ENCODE results near the gene RBMS3.

DNA sequence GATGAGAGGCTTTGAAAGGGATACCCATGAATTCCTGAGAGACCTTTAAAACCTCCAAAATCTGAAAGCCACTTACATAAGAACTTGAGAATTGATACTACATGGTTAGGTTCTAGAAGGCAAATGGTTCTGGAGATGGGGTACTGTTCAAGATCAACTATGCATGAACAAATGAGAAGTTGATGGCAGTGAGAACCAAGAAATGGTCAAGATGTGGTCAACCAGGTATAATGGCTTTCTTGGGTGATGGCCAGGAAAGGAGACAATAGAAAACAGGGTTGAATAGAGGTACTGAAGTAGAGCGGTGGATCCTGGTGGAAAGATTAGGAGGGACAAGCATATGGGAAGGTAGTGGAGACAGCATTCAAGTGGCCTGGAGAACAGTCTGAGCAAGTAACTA is 200.4 kb downstream of the RBMS3 start:
- TF ChIP-seq ZNF138 (CRISPR knock-in tag; conservative IDR thresholded peaks at IDR 0.05) (no peak), ESRRA (CRISPR knock-in tag; IDR thresholded peaks at IDR 0.05; ENCODE audit: borderline replicate concordance) (no peak), CTCF (IDR thresholded peaks at IDR 0.05) (no peak), CREB1 (CRISPR knock-in tag; IDR thresholded peaks at IDR 0.05) (no peak), MLX (CRISPR knock-in tag; IDR thresholded peaks at IDR 0.05) (no peak), FOXJ3 (CRISPR knock-in tag; IDR thresholded peaks at IDR 0.05; ENCODE audit: borderline replicate concordance) (no peak), NFYB (CRISPR knock-in tag; conservative IDR thresholded peaks at IDR 0.05; ENCODE audit: low read depth) (no peak), IRF2 (CRISPR knock-in tag; IDR thresholded peaks at IDR 0.05; ENCODE audit: borderline replicate concordance, low read depth) (no peak), NR1H2 (CRISPR knock-in tag; IDR thresholded peaks at IDR 0.05) (no peak)
- TF ChIP-seq, protein P1, sequence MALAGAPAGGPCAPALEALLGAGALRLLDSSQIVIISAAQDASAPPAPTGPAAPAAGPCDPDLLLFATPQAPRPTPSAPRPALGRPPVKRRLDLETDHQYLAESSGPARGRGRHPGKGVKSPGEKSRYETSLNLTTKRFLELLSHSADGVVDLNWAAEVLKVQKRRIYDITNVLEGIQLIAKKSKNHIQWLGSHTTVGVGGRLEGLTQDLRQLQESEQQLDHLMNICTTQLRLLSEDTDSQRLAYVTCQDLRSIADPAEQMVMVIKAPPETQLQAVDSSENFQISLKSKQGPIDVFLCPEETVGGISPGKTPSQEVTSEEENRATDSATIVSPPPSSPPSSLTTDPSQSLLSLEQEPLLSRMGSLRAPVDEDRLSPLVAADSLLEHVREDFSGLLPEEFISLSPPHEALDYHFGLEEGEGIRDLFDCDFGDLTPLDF (CRISPR knock-in tag; IDR thresholded peaks at IDR 0.05) = no peak
- TF ChIP-seq, protein P2, sequence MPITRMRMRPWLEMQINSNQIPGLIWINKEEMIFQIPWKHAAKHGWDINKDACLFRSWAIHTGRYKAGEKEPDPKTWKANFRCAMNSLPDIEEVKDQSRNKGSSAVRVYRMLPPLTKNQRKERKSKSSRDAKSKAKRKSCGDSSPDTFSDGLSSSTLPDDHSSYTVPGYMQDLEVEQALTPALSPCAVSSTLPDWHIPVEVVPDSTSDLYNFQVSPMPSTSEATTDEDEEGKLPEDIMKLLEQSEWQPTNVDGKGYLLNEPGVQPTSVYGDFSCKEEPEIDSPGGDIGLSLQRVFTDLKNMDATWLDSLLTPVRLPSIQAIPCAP (CRISPR knock-in tag; IDR thresholded peaks at IDR 0.05) = no peak
- TF ChIP-seq, protein P3, sequence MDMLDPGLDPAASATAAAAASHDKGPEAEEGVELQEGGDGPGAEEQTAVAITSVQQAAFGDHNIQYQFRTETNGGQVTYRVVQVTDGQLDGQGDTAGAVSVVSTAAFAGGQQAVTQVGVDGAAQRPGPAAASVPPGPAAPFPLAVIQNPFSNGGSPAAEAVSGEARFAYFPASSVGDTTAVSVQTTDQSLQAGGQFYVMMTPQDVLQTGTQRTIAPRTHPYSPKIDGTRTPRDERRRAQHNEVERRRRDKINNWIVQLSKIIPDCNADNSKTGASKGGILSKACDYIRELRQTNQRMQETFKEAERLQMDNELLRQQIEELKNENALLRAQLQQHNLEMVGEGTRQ (CRISPR knock-in tag; IDR thresholded peaks at IDR 0.05) = no peak

Data from WTC11 (cell line).